HG02610 (cell line): Measurements from ENCODE around the gene MRPL16.
"Not testable (repeated sequence)": the region's sequence is repeated elsewhere in the genome, so short reads cannot be mapped to it uniquely, and the experiment has no call there.

ENCODE experiments used
- ATAC-seq: cut with Tn5 transposase; IDR thresholded peaks from one replicate; pipeline ENCODE4 v1.9.1; 2021; ENCODE audit warnings: mild to moderate bottlenecking, moderate library complexity; ENCODE audit not compliant: unreplicated experiment

Gene MRPL16

DNA sequence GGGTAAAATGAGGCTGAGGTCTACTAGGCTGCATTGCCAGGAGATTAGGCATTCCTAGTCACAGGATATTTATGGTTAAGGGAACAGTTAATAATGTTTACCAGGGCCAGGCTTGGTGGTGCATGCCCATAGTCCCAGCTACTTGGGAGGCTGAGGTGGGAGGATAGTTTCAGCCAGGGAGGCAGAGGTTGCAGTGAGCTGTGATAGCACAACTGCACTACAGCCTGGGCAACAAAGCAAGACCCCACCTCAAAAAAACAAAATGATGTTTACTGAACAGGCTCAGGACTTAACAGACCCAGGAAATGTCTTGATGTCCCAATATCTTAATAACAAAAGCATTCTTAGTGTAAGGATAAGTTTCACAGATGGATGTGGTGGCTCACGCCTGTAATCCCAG lies 2.8 kb upstream of the MRPL16 start:
- no peak for ATAC-seq

GRCh38 chr11:59812220-59812619 lies 1.6 kb upstream of the MRPL16 start:
- no peak for ATAC-seq

DNA sequence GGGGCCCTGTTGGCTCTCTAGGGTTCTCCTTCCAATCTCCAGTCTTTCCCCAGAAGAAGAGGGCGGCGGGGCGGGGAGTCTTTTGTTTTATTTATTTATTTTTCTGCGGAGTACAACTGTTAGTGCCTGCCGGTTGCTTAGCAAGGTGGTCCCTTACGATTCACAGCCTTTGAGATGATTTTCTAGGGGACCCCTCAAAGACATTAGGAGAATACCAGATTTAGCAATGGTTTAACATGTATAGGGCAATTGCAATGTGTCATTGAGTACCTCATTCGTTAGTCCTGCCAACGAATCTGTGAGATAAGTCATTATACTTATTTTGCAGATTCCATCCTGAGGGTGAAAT lies 307 bp upstream of the MRPL16 start:
- ATAC-seq, result no peak

DNA sequence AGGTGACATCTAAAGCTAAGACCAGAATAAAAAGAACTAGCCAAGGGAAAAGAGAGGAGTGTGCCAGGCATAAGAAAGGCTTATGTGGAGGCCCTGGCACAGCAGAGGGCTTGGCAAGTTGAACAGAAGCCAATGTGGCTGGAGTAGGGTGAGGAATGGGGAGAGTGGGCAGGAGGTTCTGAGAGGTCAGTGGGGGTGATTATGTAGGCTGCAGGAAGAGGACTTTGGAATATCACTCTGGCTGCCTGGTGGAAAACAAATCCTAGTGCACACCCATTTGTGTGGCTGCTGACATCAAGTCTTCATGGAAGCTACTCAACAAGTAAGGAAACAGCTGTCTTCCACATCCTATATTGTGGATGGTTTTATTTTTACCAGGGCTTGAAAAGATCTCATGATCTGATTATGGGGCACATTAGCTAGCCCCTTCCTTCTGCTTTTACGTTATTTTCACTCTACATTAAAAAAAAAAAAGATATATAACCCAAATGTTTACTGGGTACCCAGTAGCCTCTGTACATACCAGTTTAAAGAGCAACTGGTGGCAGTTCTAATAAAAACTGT lies 3.4 kb downstream of the MRPL16 start:
- ATAC-seq, result no peak

DNA sequence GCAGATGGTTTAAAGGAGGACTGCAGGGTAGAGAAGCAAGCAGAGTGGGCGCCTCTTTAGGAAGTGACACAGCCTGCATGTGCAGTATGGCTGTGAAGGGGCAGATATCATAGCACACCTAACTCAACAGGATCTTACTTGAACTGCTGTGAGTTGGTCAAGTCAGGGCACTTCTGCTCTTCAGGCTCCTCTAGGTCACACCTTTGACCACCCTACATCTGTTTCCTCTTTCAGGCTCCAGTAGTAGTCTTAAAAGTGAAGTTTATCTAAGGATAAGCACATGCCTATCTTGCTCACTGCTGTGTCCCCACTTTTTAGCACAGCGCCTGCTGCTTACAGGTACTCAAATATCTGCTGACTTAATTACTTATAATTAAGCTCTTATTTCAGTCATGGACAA lies 6.5 kb downstream of the MRPL16 start:
- no peak for ATAC-seq

DNA sequence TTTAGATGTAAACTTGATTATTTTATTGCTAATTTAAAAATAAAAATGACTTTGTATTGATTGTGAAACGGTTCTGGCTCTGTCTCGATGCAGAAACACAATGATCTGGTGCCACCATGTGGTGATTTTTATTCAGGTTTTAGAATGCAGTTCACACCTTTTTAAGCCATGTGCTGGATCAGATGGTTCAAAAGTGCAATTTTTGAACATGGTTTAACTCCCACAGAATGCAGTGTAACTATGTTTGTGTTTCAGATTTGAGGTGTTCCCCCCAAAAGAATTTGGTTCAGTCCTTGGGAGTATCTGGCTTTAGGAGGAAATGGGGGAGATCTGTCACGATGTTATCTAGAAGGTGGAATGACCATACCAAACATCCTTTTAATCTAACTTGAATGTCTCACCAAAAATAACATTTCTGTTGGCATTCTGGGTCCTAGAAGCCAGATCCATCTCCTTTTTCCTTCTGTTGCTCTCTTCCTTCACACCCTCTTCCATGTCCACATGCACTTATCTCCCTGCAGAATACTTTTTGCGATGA lies 7.9 kb downstream of the MRPL16 start:
- no peak for ATAC-seq

GRCh38 chr11:59801981-59802638 lies 8.5 kb downstream of the MRPL16 start:
- ATAC-seq, result no peak

GRCh38 chr11:59801160-59801706 lies 9.3 kb downstream of the MRPL16 start:
- ATAC-seq, result no peak

- no peak for ATAC-seq
Measured at GRCh38 chr11:59800390-59801025, 10.1 kb downstream of the MRPL16 start.

DNA sequence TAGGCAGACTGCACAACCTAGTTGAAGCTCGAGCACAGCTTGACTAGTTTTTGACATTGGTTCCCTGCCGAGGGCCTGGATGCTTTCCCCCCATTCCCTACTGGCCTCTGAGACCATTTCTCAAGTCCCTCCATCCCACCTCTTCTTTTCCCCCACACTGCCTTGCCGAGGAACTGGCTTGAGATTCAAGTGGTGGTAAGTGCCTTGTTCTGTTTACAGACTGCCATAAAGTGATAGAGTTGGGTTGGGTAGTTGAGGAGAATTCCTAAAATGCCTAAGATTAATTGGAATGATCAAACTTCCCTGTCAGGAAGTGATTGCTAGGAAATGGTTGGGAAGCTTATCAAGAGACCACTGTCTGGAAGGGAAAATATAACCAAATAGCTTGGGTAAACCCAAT lies 16.2 kb downstream of the MRPL16 start:
- ATAC-seq, result no peak

DNA sequence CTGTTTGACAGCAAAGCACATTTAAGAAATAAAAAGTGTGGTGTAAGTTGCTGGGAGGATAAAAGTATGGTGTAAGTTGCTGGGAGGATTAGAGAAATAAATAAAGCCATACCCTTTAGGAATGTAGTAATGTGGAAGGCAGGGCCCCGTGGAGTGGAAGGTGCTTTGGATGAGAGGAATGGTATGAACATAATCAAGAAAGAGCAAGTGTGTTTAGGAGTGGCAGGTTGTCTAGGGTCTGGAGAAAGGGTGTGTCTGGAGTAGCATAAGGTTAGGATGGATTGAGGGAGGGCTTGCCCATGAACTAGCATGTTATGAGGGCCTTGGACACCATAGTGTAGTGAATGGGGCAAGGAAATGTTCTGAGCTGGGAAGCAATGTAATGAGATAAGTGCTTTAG lies 18.1 kb downstream of the MRPL16 start:
- ATAC-seq, result no peak

GRCh38 chr11:59791639-59792038 lies 18.9 kb downstream of the MRPL16 start:
- no peak for ATAC-seq

GRCh38 chr11:59787816-59788215 lies 22.8 kb downstream of the MRPL16 start:
- ATAC-seq, result no peak

GRCh38 chr11:59787255-59787588 lies 23.4 kb downstream of the MRPL16 start:
- ATAC-seq, result no peak

GRCh38 chr11:59785818-59786217 lies 24.8 kb downstream of the MRPL16 start:
- ATAC-seq, result no peak

DNA sequence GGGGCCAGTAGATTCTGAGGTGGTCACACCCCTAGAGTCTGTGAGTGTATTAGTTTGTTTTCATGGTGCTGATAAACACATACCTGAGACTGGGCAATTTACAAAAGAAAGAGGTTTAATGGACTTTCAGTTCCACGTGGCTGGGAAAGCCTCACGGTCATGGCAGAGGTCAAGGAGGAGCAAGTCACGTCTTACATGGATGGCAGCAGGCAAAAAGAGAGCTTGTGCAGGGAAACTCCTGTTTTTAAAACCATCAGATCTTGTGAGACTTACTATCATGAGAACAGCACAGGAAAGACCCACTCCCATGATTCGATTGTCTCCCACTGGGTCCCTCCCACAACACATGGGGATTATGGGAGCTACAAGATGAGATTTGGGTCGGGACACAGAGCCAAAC lies 26.1 kb downstream of the MRPL16 start:
- ATAC-seq, result not testable (repeated sequence)

DNA sequence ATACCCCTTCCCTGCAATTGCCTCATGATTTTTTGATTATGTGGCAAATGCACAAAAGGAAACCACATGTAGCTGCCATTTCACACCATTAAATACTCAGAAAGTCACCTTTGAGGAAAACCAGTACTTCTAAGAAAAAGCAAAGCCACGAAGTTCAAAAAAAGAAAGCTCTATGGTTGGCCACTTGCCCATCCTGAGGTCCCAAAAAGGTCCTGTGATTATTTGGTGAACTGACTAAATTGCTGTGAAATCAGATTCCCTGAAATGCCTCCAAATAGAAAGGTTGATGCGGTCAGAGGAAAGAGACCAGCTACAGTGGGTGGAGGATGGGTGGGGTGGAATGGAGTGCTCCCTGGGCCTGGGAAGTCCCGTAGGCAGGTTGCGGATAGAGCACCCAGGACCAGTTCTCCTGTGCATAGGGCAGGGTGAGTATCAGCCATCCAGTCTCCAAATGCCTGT lies 26.9 kb downstream of the MRPL16 start:
- ATAC-seq, result no peak

GRCh38 chr11:59782080-59782479 lies 28.5 kb downstream of the MRPL16 start:
- no peak for ATAC-seq

DNA sequence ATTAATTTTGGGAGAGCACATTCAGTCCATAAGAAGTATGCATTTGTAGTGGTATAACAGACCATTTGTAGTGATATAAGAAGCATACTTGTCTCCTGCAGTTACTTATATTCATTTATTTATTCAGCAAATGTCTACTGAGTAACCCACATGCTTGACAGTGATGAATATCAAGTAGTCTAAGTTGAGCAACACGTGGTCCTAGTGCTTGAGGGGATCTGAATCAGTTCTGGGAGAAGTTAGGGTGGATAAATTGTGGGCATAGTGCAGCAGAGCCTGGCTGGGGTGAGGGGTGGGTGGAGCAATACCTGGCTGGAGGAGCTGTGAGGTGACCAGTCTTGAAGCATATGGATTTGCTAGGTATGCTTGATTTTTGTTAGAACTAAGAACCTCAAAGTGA lies 31.1 kb downstream of the MRPL16 start:
- ATAC-seq, result no peak

DNA sequence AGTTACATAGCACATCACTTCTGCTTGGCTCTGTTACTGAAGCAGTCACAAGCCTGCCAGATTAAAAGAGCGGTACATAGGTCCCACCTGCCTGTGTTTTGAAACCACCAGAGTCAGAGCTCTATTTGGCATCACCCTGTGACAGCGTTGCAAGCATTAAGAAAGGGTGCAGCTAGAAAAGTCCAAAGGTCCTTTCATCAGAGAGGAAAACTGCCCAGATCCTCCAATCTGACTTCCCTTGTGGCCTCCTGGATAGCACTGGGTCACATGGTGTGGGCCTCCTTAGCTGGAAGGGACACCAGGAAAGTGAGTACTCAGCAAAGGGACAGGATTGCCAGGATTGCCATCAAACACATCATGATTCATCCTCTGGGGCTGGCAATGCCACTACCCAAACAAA lies 32.5 kb downstream of the MRPL16 start:
- no peak for ATAC-seq

DNA sequence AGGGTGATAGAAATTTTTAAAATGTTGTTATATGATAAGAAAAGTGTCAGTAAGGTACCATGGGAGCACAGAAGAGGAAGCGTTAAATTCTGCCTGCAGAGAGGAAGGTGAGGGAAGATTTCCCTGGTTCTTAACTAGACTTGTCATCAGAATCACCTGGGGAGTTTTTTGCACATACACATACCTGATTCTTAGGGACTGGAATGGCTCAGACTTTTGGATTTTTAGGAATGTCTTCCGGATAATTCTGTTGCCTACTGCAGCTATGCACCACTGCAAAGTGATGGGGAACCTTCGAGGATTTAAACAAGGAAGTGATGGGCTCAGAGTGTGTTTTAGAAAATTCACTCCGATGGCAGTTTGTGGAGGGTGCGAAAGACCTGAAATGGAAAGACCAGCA lies 33.5 kb downstream of the MRPL16 start:
- no peak for ATAC-seq
